ENCODE data around the gene CARD10. TPM values are rescaled to one million over a fixed set of nuclear protein-coding genes. Genes with fewer than 3 reads are reported as not detected.

Gene CARD10
- total and polyA plus RNA-seq, 2 of the 13 experiments (the other 11 are each of a cell fraction or from before 2014, with no cell fraction given): 35.2 to 55.8 TPM

- TF ChIP-seq THRA (CRISPR knock-in tag; IDR thresholded peaks at IDR 0.05; ENCODE audit: borderline replicate concordance): peak; percentile 95
- TF ChIP-seq KLF15 (CRISPR knock-in tag; IDR thresholded peaks at IDR 0.05; ENCODE audit: borderline replicate concordance): peak; percentile 51; the same call in 1 of the 2 replicates
- no peak for TF ChIP-seq U2AF1 (optimal IDR thresholded peaks at IDR 0.05; ENCODE audit: low read depth, low read length)
- peak; percentile 77; the same call in 1 of the 2 replicates for TF ChIP-seq ZFP90 (CRISPR knock-in tag; IDR thresholded peaks at IDR 0.05; ENCODE audit: borderline replicate concordance)
- no peak for TF ChIP-seq ZNF775 (CRISPR knock-in tag; IDR thresholded peaks at IDR 0.05; ENCODE audit: borderline replicate concordance)
- 0 out of 2 replicates have a peak, but pooled peaks have one; percentile 19 for TF ChIP-seq NR1H2 (CRISPR knock-in tag; IDR thresholded peaks at IDR 0.05; ENCODE audit: borderline replicate concordance, low read depth)
- TF ChIP-seq ZBTB10 (CRISPR knock-in tag; IDR thresholded peaks at IDR 0.05; ENCODE audit: borderline replicate concordance): peak; percentile 95; the same call in 1 of the 2 replicates
- TF ChIP-seq ZIK1 (CRISPR knock-in tag; IDR thresholded peaks at IDR 0.05; ENCODE audit: borderline replicate concordance, low read depth): no peak
- TF ChIP-seq TEF (CRISPR knock-in tag; IDR thresholded peaks at IDR 0.05): 0 out of 2 replicates have a peak, but pooled peaks have one; percentile 37
- no peak for TF ChIP-seq ZNF777 (CRISPR knock-in tag; IDR thresholded peaks at IDR 0.05)
- peak; percentile 93 for TF ChIP-seq RXRB (CRISPR knock-in tag; IDR thresholded peaks at IDR 0.05; ENCODE audit: borderline replicate concordance)
- TF ChIP-seq ZBTB42 (CRISPR knock-in tag; IDR thresholded peaks at IDR 0.05): no peak
- no peak; the same call in 1 of the 2 replicates for TF ChIP-seq CHD2 (IDR thresholded peaks at IDR 0.05; ENCODE audit: low read depth, low read length)
- TF ChIP-seq ZNF710 (CRISPR knock-in tag; IDR thresholded peaks at IDR 0.05; ENCODE audit: borderline replicate concordance): peak; percentile 64
- TF ChIP-seq MTF1 (CRISPR knock-in tag; IDR thresholded peaks at IDR 0.05): 0 out of 2 replicates have a peak, but pooled peaks have one; percentile 52
- no peak; the same call in none of the 2 replicates for TF ChIP-seq AKAP8 (CRISPR knock-in tag; IDR thresholded peaks at IDR 0.05)
- TF ChIP-seq SYNCRIP (IDR thresholded peaks at IDR 0.05; ENCODE audit: insufficient read depth, low read depth, low read length): no peak
- no peak; the same call in none of the 2 replicates for TF ChIP-seq CSRNP1 (CRISPR knock-in tag; IDR thresholded peaks at IDR 0.05)
- no peak for TF ChIP-seq ZNF432 (CRISPR knock-in tag; IDR thresholded peaks at IDR 0.05; ENCODE audit: borderline replicate concordance)
Observed at GRCh38 chr22:37561212-37562048, 42.2 kb upstream of the CARD10 start (continued).

Measured in HepG2 (cell line).